Esophagus muscularis mucosa (tissue), 4 donors: ENCODE measurements around the gene HYPK. TPM values are rescaled to one million over a fixed set of nuclear protein-coding genes. Genes with fewer than 3 reads are reported as not detected.
"Not testable (repeated sequence)": the region's sequence is repeated elsewhere in the genome, so short reads cannot be mapped to it uniquely, and the experiment has no call there.

Source experiments
- DNase-seq: peaks from one replicate; pipeline ENCODE4 v3.0.0-alpha.2; 2017; ENCODE audit errors: extremely low spot score
- H3K27ac ChIP-seq, 4 donors: fragments of 200-600 bp; sonication (generic); replicated peaks in 1 of 4; 1 replicate in 3 of 4; 2 replicates in 1 of 4; pipeline ENCODE4 v1.5.1; 2016 to 2019; ENCODE audit warnings: mild to moderate bottlenecking in 1 of 4
- H3K27me3 ChIP-seq, 4 donors: fragments of 200-600 bp; sonication (generic); one replicate each; pipeline versions ENCODE4 v1.5.1 to v1.6.0; 2016 to 2019
- H3K36me3 ChIP-seq, 4 donors: fragments of 200-600 bp; sonication (generic); one replicate each; pipeline ENCODE4 v1.5.1; 2016 to 2019
- H3K4me1 ChIP-seq, 4 donors: fragments of 200-600 bp; sonication (generic); one replicate each; pipeline ENCODE4 v1.5.1; 2016 to 2019
- H3K4me3 ChIP-seq, 4 donors: fragments of 200-600 bp; sonication (generic); 1 replicate in 2 of 4; 2 replicates in 2 of 4; pipeline ENCODE4 v1.5.1; 2016 to 2019; ENCODE audit warnings: mild to moderate bottlenecking in 4 of 4, moderate library complexity in 1 of 4
- H3K9me3 ChIP-seq, 4 donors: fragments of 200-600 bp; sonication (generic); 1 replicate in 3 of 4; 2 replicates in 1 of 4; pipeline ENCODE4 v1.5.1; 2016 to 2019
- CTCF ChIP-seq, 3 experiments: fragments of 200-600 bp in 2 of 3; fragments of 450-650 bp in 1 of 3; sonication (generic) in 2 of 3; IDR thresholded peaks; one replicate each; pipeline ENCODE4 v1.5.1; 2017 to 2019; ENCODE audit warnings: antibody characterized with exemption in 3 of 3, mild to moderate bottlenecking in 2 of 3, moderate library complexity in 1 of 3
- EP300 ChIP-seq: sonication (generic); formaldehyde crosslinking; IDR thresholded peaks from one replicate; pipeline ENCODE4 v1.6.1; 2017; ENCODE audit warnings: antibody characterized with exemption
- POLR2A ChIP-seq: fragments of 450-650 bp; IDR thresholded peaks from one replicate; pipeline ENCODE4 v1.6.1; 2017; ENCODE audit warnings: antibody characterized with exemption, moderate library complexity, mild to moderate bottlenecking, low read depth
- POLR2AphosphoS5 ChIP-seq, 2 donors: sonication (generic); formaldehyde crosslinking; IDR thresholded peaks; one replicate each; pipeline ENCODE4 v1.6.1; 2017; ENCODE audit warnings: antibody characterized with exemption in 2 of 2
- WGBS: methylation state at CpG from one replicate; pipeline ENCODE4 v1.1.5; 2018; 5-methylcytosine and 5-hydroxymethylcytosine counted together
- intact Hi-C: fragments of 100-400 bp; cut with DNase I; formaldehyde crosslinking; loops from one replicate; pipeline ENCODE4 v1.15.1; 2023
- total RNA-seq, 4 donors: library from RNA; depleted of rRNA; stranded (reverse); fragments of >200 nt; gene quantifications; one replicate each; pipeline versions ENCODE4 v1.1.0 to v1.2.1, GENCODE V29; 2016

The HYPK gene
- total RNA-seq, 4 donors from 2014 or later: 4.8 to 12.0 (median 9.4) TPM

GRCh38 chr15:43826508-43827341 is 26.3 kb downstream of the HYPK start, which contains the start of gene WDR76:
Gene WDR76 (plus strand): TSS chr15:43827002. CDS start chr15:43827033, 31 bp downstream.
- intact Hi-C loops: no loop called here
- peak within 1 kb of the TSS; percentile 51 to 66 (median 62) for H3K4me3 ChIP-seq
- no peak for DNase-seq
- 18% methylated on average over 14 of the region's 48 CpGs for WGBS
- H3K4me1 ChIP-seq: peaks cover 27 to 57% (median 51%) of the 10 kb centered on the region in 4 donors
- H3K9me3 ChIP-seq: no peaks in the 10 kb centered on the region
- peak within 1 kb of the TSS; percentile 82 to 84 (median 83) for H3K27ac ChIP-seq
- TF ChIP-seq EP300 (no peak), POLR2AphosphoS5 (IDR thresholded peaks at IDR 0.05) (peak; percentile 54 to 74)
- no peaks in the 10 kb centered on the region for H3K27me3 ChIP-seq
- H3K36me3 ChIP-seq: no peaks in the 10 kb centered on the region

GRCh38 chr15:43828061-43828657 is 27.8 kb downstream of the HYPK start:
- no peak for DNase-seq
- intact Hi-C loops: no loop called here
- Histone ChIP-seq H3K27ac (peak overlapping the region; percentile 82 to 84 (median 83)), H3K4me1 (peaks cover 19 to 42% (median 36%) of the 10 kb centered on the region in 4 donors), H3K9me3 (no peaks in the 10 kb centered on the region), H3K4me3 (no peak overlapping the region), H3K27me3 (no peaks in the 10 kb centered on the region), H3K36me3 (peaks cover 0 to 3% (median 0%) of the 10 kb centered on the region in 4 donors)
- no peak for TF ChIP-seq POLR2AphosphoS5 (IDR thresholded peaks at IDR 0.05)
- TF ChIP-seq EP300: no peak
- no peak for TF ChIP-seq CTCF (IDR thresholded peaks at IDR 0.05)
- no peak for TF ChIP-seq POLR2A
- 48% methylated on average over 6 of the region's 6 CpGs for WGBS

GRCh38 chr15:43829951-43830540 is 29.6 kb downstream of the HYPK start:
- 96% methylated on average over 9 of the region's 9 CpGs for WGBS
- intact Hi-C loops, H3K4me3 ChIP-seq: not testable (repeated sequence)

GRCh38 chr15:43830691-43831275 is 30.4 kb downstream of the HYPK start:
- intact Hi-C loops, H3K9me3 ChIP-seq, DNase-seq, H3K27me3 ChIP-seq, H3K4me3 ChIP-seq, H3K27ac ChIP-seq: not testable (repeated sequence)
- WGBS: 97% methylated on average over 9 of the region's 9 CpGs
- peaks cover 2 to 15% (median 8%) of the 10 kb centered on the region in 4 donors for H3K36me3 ChIP-seq
- peaks cover 10 to 26% (median 22%) of the 10 kb centered on the region in 4 donors for H3K4me1 ChIP-seq

More at GRCh38 chr15:43829951-43830540, 29.6 kb downstream of the HYPK start:
- DNase-seq, H3K27ac ChIP-seq, H3K27me3 ChIP-seq, H3K9me3 ChIP-seq, H3K36me3 ChIP-seq: not testable (repeated sequence)
- H3K4me1 ChIP-seq: peaks cover 10 to 31% (median 24%) of the 10 kb centered on the region in 4 donors

GRCh38 chr15:43831519-43832052 is 31.2 kb downstream of the HYPK start:
- intact Hi-C loops, H3K9me3 ChIP-seq, DNase-seq, H3K4me3 ChIP-seq, H3K27me3 ChIP-seq, H3K27ac ChIP-seq: not testable (repeated sequence)
- 94% methylated on average over 14 of the region's 14 CpGs for WGBS
- Histone ChIP-seq H3K4me1 (peaks cover 4 to 18% (median 16%) of the 10 kb centered on the region in 4 donors), H3K36me3 (peaks cover 4 to 20% (median 14%) of the 10 kb centered on the region in 4 donors)

GRCh38 chr15:43832485-43832884 is 32.1 kb downstream of the HYPK start:
- H3K27me3 ChIP-seq, intact Hi-C loops, H3K9me3 ChIP-seq, DNase-seq, H3K4me3 ChIP-seq, H3K27ac ChIP-seq: not testable (repeated sequence)
- peaks cover 4 to 26% (median 16%) of the 10 kb centered on the region in 4 donors for H3K36me3 ChIP-seq
- H3K4me1 ChIP-seq: peaks cover 2 to 11% (median 10%) of the 10 kb centered on the region in 4 donors
- WGBS: 94% methylated on average over 6 of the region's 6 CpGs

GRCh38 chr15:43845421-43845820 is 45.0 kb downstream of the HYPK start:
- no peaks in the 10 kb centered on the region for H3K27me3 ChIP-seq
- TF ChIP-seq POLR2AphosphoS5 (IDR thresholded peaks at IDR 0.05) (no peak), POLR2A (no peak), EP300 (no peak), CTCF (IDR thresholded peaks at IDR 0.05) (no peak)
- DNase-seq: no peak
- no peaks in the 10 kb centered on the region for H3K4me1 ChIP-seq
- H3K4me3 ChIP-seq: no peak overlapping the region
- H3K27ac ChIP-seq: no peak overlapping the region
- H3K36me3 ChIP-seq: peaks cover 22 to 74% (median 29%) of the 10 kb centered on the region in 4 donors
- intact Hi-C loops: no loop called here
- no peaks in the 10 kb centered on the region for H3K9me3 ChIP-seq
